HepG2 (cell line): Measurements from ENCODE around the gene CREBRF. TPM values are rescaled to one million over a fixed set of nuclear protein-coding genes. Genes with fewer than 3 reads are reported as not detected.

Source experiments
- ATAC-seq: fragments of 200-7000 bp; cut with Tn5 transposase; 3 replicates; pipeline ENCODE4 v1.9.1; 2020; ENCODE audit warnings: mild to moderate bottlenecking, moderate library complexity
- BruUV-seq: library from RNA; stranded (reverse); fragments of 400-500 nt; replicated peaks from 2 replicates; lab custom pipeline; 2021; lab: Mats Ljungman, UMichigan
- CTCF ChIA-PET: fragments of 300-600 bp; formaldehyde crosslinking; extraction: SDS; loops from one replicate; lab custom pipeline; 2021; ENCODE audit warnings: low total read pairs, inconsistent platforms, low intra/inter-chr PET ratio; lab: Yijun Ruan, JAX
- POLR2A ChIA-PET: fragments of 350-600 bp; sonication (Branson Sonifier 250); formaldehyde crosslinking; loops from one replicate; lab custom pipeline; 2020; ENCODE audit warnings: antibody characterized with exemption, inconsistent platforms; lab: Yijun Ruan, JAX
- DNase-seq: peaks from one replicate; pipeline ENCODE4 v3.0.0-alpha.2; 2015; ENCODE audit warnings: low spot score
- FAIRE-seq: peaks from 3 replicates; lab custom pipeline; 2011; peaks lifted over from hg19 to GRCh38; lab: Jason Lieb, UNC
- H2AFZ ChIP-seq: one replicate; pipeline ENCODE4 v1.6.1; 2011; ENCODE audit warnings: low read length, inconsistent platforms
- H3K27ac ChIP-seq: fragments of 300-600 bp; 3 replicates; pipeline ENCODE4 v1.8.0; 2011; ENCODE audit warnings: mixed run types, mild to moderate bottlenecking, mixed read lengths, low read length, inconsistent platforms; ENCODE audit not compliant: insufficient read depth; ENCODE audit errors: extremely low read length
- H3K27me3 ChIP-seq, 2 experiments: fragments of 200-600 bp in 1 of 2; 2 replicates in 1 of 2; 3 replicates in 1 of 2; pipeline versions ENCODE4 v1.6.0 to v1.8.0; 2011; ENCODE audit warnings: low read length in 2 of 2, mild to moderate bottlenecking in 2 of 2, moderate library complexity in 2 of 2, inconsistent platforms in 1 of 2; ENCODE audit not compliant: insufficient read depth in 2 of 2, control insufficient read depth in 1 of 2
- H3K36me3 ChIP-seq, 2 experiments: fragments of 200-600 bp in 1 of 2; replicated peaks in 1 of 2; 2 replicates in 1 of 2; 3 replicates in 1 of 2; pipeline versions ENCODE4 v1.5.1 to v1.8.0; 2011; ENCODE audit warnings: low read length in 2 of 2, inconsistent platforms in 1 of 2; ENCODE audit not compliant: insufficient read depth in 2 of 2, control insufficient read depth in 1 of 2
- H3K4me1 ChIP-seq: 2 replicates; pipeline ENCODE4 v1.5.1; 2012; ENCODE audit warnings: low read length, inconsistent platforms; ENCODE audit not compliant: insufficient read depth
- H3K4me2 ChIP-seq: 2 replicates; pipeline ENCODE4 v1.6.0; 2011; ENCODE audit warnings: low read depth, low read length, inconsistent platforms
- H3K4me3 ChIP-seq, 3 experiments: fragments of 200-600 bp in 1 of 3; sonication (generic), shearing (Covaris generic) in 1 of 3; replicated peaks in 1 of 3; 2 replicates each; pipeline ENCODE4 v1.5.1; 2011 to 2016; ENCODE audit warnings: low read length in 3 of 3, inconsistent platforms in 2 of 3, low read depth in 2 of 3, mild to moderate bottlenecking in 2 of 3, control low read depth in 1 of 3, mixed read lengths in 1 of 3; ENCODE audit not compliant: insufficient read depth in 1 of 3
- H3K79me2 ChIP-seq: one replicate; pipeline ENCODE4 v1.6.1; 2011; ENCODE audit warnings: low read length, inconsistent platforms; ENCODE audit not compliant: insufficient read depth
- H3K9ac ChIP-seq: 2 replicates; pipeline ENCODE4 v1.6.0; 2011; ENCODE audit warnings: mild to moderate bottlenecking, low read depth, low read length, inconsistent platforms; ENCODE audit not compliant: insufficient read depth
- H3K9me3 ChIP-seq: 2 replicates; pipeline ENCODE4 v1.5.1; 2012; ENCODE audit warnings: mild to moderate bottlenecking, low read length
- H4K20me1 ChIP-seq: 2 replicates; pipeline ENCODE4 v1.6.0; 2011; ENCODE audit warnings: inconsistent platforms, mild to moderate bottlenecking, low read length, moderate library complexity; ENCODE audit not compliant: insufficient read depth
- NBN ChIP-seq: fragments of 450-650 bp; conservative IDR thresholded peaks from 2 replicates; pipeline ENCODE4 v1.6.1; 2017
- SETDB1 ChIP-seq: sonication (generic); formaldehyde crosslinking; IDR thresholded peaks from 2 replicates; pipeline ENCODE4 v1.5.1; 2020; ENCODE audit warnings: missing genetic modification reagents, mild to moderate bottlenecking, borderline replicate concordance
- ZNF331 ChIP-seq: sonication (generic); formaldehyde crosslinking; IDR thresholded peaks from 2 replicates; pipeline ENCODE4 v1.4.0; 2020; ENCODE audit warnings: missing genetic modification reagents
- ZNF589 ChIP-seq: sonication (generic); formaldehyde crosslinking; conservative IDR thresholded peaks from 2 replicates; pipeline ENCODE4 v1.8.0; 2022; ENCODE audit warnings: mild to moderate bottlenecking, moderate library complexity, missing genetic modification reagents
- ZNF883 ChIP-seq: sonication (generic); formaldehyde crosslinking; IDR thresholded peaks from 2 replicates; pipeline ENCODE4 v1.5.1; 2020; ENCODE audit warnings: mild to moderate bottlenecking, missing genetic modification reagents; ENCODE audit errors: not compliant biosample characterization
- WGBS: methylation state at CpG from one replicate; pipeline ENCODE4 v1.1.6; 2017; ENCODE audit warnings: low lambda C conversion rate; 5-methylcytosine and 5-hydroxymethylcytosine counted together
- in situ Hi-C: cut with HindIII; loops from 2 replicates; pipeline ENCODE4 v1.10.0; 2017; ENCODE audit warnings: low pct_unique_long_range_greater_than_20kb; ENCODE audit not compliant: extremely low pct_ligation_motif_present
- intact Hi-C: fragments of 100-400 bp; cut with micrococcal nuclease; formaldehyde crosslinking; loops from one replicate; pipeline ENCODE4 v1.10.0; 2022; ENCODE audit not compliant: unreplicated experiment
- polyA plus RNA-seq, 8 experiments: library from polyadenylated mRNA; depleted of rRNA in 3 of 8; stranded (reverse) in 7 of 8; unstranded in 1 of 8; fragments of >200 nt; fragmentation: Illumina TruSeq in 4 of 8; extraction: Trizol in 4 of 8; gene quantifications; 2 replicates each; pipeline versions ENCODE4 v1.2.1 to v1.2.3, GENCODE V29; 2011 to 2016; ENCODE audit warnings: low read depth in 4 of 8, missing spikeins in 1 of 8, mixed read lengths in 1 of 8; ENCODE audit not compliant: insufficient read depth in 1 of 8
- total RNA-seq, 5 experiments: library from RNA; depleted of rRNA; stranded (reverse); fragments of >200 nt; fragmentation: Illumina TruSeq; extraction: Trizol; gene quantifications; 2 replicates each; pipeline ENCODE4 v1.2.3, GENCODE V29; 2016; ENCODE audit warnings: low read depth in 1 of 5
- TF ChIP-seq, protein P1 (sequence below): sonication (generic); formaldehyde crosslinking; IDR thresholded peaks from 2 replicates; pipeline ENCODE4 v1.9.0; 2021; ENCODE audit warnings: mild to moderate bottlenecking, missing genetic modification reagents

The CREBRF gene
- total and polyA plus RNA-seq, 2 of the 13 experiments (the other 11 are each of a cell fraction or from before 2014, with no cell fraction given), result 4.5 to 10.2 TPM

GRCh38 chr5:173180331-173180730 is 124.2 kb downstream of the CREBRF start:
- no peak overlapping the region for H3K27ac ChIP-seq
- 0 out of 2 replicates have a peak, but pooled peaks cover 7% of the 10 kb centered on the region for H3K4me1 ChIP-seq
- intact Hi-C loops (no loop called here), in situ Hi-C loops (no loop called here)
- no peaks in the 10 kb centered on the region for H3K36me3 ChIP-seq
- no peak overlapping the region for H3K4me3 ChIP-seq
- ChIA-PET POLR2A (no interaction called here), CTCF (no interaction called here)
- H2AFZ ChIP-seq, result no peak overlapping the region
- H3K9me3 ChIP-seq, result no peaks in the 10 kb centered on the region
- no peaks in the 10 kb centered on the region for H3K79me2 ChIP-seq
- BruUV-seq, result no TSS peak
- H3K9ac ChIP-seq, result no peak overlapping the region
- no peak for FAIRE-seq
- ATAC-seq, result no peak
- H4K20me1 ChIP-seq, result no peaks in the 10 kb centered on the region
- H3K27me3 ChIP-seq, result peaks cover 2 to 34% of the 10 kb centered on the region in 2 experiments
- TF ChIP-seq, protein P1, sequence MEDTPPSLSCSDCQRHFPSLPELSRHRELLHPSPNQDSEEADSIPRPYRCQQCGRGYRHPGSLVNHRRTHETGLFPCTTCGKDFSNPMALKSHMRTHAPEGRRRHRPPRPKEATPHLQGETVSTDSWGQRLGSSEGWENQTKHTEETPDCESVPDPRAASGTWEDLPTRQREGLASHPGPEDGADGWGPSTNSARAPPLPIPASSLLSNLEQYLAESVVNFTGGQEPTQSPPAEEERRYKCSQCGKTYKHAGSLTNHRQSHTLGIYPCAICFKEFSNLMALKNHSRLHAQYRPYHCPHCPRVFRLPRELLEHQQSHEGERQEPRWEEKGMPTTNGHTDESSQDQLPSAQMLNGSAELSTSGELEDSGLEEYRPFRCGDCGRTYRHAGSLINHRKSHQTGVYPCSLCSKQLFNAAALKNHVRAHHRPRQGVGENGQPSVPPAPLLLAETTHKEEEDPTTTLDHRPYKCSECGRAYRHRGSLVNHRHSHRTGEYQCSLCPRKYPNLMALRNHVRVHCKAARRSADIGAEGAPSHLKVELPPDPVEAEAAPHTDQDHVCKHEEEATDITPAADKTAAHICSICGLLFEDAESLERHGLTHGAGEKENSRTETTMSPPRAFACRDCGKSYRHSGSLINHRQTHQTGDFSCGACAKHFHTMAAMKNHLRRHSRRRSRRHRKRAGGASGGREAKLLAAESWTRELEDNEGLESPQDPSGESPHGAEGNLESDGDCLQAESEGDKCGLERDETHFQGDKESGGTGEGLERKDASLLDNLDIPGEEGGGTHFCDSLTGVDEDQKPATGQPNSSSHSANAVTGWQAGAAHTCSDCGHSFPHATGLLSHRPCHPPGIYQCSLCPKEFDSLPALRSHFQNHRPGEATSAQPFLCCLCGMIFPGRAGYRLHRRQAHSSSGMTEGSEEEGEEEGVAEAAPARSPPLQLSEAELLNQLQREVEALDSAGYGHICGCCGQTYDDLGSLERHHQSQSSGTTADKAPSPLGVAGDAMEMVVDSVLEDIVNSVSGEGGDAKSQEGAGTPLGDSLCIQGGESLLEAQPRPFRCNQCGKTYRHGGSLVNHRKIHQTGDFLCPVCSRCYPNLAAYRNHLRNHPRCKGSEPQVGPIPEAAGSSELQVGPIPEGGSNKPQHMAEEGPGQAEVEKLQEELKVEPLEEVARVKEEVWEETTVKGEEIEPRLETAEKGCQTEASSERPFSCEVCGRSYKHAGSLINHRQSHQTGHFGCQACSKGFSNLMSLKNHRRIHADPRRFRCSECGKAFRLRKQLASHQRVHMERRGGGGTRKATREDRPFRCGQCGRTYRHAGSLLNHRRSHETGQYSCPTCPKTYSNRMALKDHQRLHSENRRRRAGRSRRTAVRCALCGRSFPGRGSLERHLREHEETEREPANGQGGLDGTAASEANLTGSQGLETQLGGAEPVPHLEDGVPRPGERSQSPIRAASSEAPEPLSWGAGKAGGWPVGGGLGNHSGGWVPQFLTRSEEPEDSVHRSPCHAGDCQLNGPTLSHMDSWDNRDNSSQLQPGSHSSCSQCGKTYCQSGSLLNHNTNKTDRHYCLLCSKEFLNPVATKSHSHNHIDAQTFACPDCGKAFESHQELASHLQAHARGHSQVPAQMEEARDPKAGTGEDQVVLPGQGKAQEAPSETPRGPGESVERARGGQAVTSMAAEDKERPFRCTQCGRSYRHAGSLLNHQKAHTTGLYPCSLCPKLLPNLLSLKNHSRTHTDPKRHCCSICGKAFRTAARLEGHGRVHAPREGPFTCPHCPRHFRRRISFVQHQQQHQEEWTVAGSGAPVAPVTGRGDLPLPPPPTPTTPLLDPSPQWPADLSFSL, result no peak
- TF ChIP-seq SETDB1 (CRISPR knock-in tag) (no peak), ZNF331 (peak; percentile 98), ZNF589 (CRISPR knock-in tag) (no peak), ZNF883 (CRISPR knock-in tag) (no peak), NBN (no peak)
- WGBS, result 69% methylated on average over 2 of the region's 2 CpGs
- DNase-seq, result no peak
- no peak overlapping the region for H3K4me2 ChIP-seq
